DND-41 (cell line): ENCODE results near the gene MMP7.

Experiments used
- CTCF ChIP-seq: IDR thresholded peaks from 2 replicates; pipeline ENCODE4 v1.5.1; 2012; ENCODE audit warnings: borderline replicate concordance, low read length, moderate library complexity, mild to moderate bottlenecking; ENCODE audit not compliant: poor library complexity, severe bottlenecking; ENCODE audit errors: extremely low read depth
- EZH2 ChIP-seq: IDR thresholded peaks from 3 replicates; pipeline ENCODE4 v1.6.1; 2012; ENCODE audit warnings: borderline replicate concordance, low read depth, mild to moderate bottlenecking, moderate library complexity, low read length, inconsistent platforms; ENCODE audit not compliant: severe bottlenecking

GRCh38 chr11:102513869-102514268 is 16.7 kb downstream of the MMP7 start:
- no peak for TF ChIP-seq EZH2
- no peak for TF ChIP-seq CTCF
